ENCODE measurements around the gene NOX3.
"Not testable (repeated sequence)": the region's sequence is repeated elsewhere in the genome, so short reads cannot be mapped to it uniquely, and the experiment has no call there.

Gene NOX3

GRCh38 chr6:155486721-155487294, 31.2 kb upstream of the NOX3 start:
- no peak for ATAC-seq
- H3K36me3 Mint-ChIP-seq = no peaks in the 10 kb centered on the region
- H3K4me1 Mint-ChIP-seq = no peaks in the 10 kb centered on the region
- H3K9me3 Mint-ChIP-seq = no peaks in the 10 kb centered on the region
- H3K27me3 Mint-ChIP-seq = no peaks in the 10 kb centered on the region
- H3K27ac Mint-ChIP-seq = no peak overlapping the region
- no peak overlapping the region for H3K4me3 Mint-ChIP-seq

GRCh38 chr6:155485756-155486155, 30.1 kb upstream of the NOX3 start:
- no peaks in the 10 kb centered on the region for H3K9me3 Mint-ChIP-seq
- no peak overlapping the region for H3K27ac Mint-ChIP-seq
- no peak overlapping the region for H3K4me3 Mint-ChIP-seq
- no peaks in the 10 kb centered on the region for H3K4me1 Mint-ChIP-seq
- ATAC-seq = no peak
- H3K27me3 Mint-ChIP-seq = no peaks in the 10 kb centered on the region
- H3K36me3 Mint-ChIP-seq = no peaks in the 10 kb centered on the region

GRCh38 chr6:155483858-155484257, 28.2 kb upstream of the NOX3 start:
- Mint-ChIP-seq H3K36me3 (no peaks in the 10 kb centered on the region), H3K27me3 (no peaks in the 10 kb centered on the region), H3K9me3 (peaks cover 4% of the 10 kb centered on the region), H3K27ac (no peak overlapping the region), H3K4me1 (no peaks in the 10 kb centered on the region), H3K4me3 (no peak overlapping the region)
- ATAC-seq = no peak

GRCh38 chr6:155481215-155481614, 25.6 kb upstream of the NOX3 start:
- Mint-ChIP-seq H3K27me3 (no peaks in the 10 kb centered on the region), H3K36me3 (no peaks in the 10 kb centered on the region), H3K27ac (no peak overlapping the region), H3K4me1 (no peaks in the 10 kb centered on the region), H3K4me3 (no peak overlapping the region), H3K9me3 (peaks cover 7% of the 10 kb centered on the region)
- no peak for ATAC-seq

- Mint-ChIP-seq H3K36me3 (peaks cover 10% of the 10 kb centered on the region), H3K27me3 (peaks cover 19% of the 10 kb centered on the region), H3K9me3 (peaks cover 12% of the 10 kb centered on the region), H3K4me3 (no peak overlapping the region), H3K4me1 (no peaks in the 10 kb centered on the region), H3K27ac (no peak overlapping the region)
- no peak for ATAC-seq
Measured at GRCh38 chr6:155473741-155474140, 18.1 kb upstream of the NOX3 start.

GRCh38 chr6:155472886-155473285, 17.2 kb upstream of the NOX3 start:
- ATAC-seq = no peak
- H3K4me1 Mint-ChIP-seq = no peaks in the 10 kb centered on the region
- H3K4me3 Mint-ChIP-seq = no peak overlapping the region
- H3K27me3 Mint-ChIP-seq = peaks cover 19% of the 10 kb centered on the region
- H3K36me3 Mint-ChIP-seq = peaks cover 11% of the 10 kb centered on the region
- no peak overlapping the region for H3K27ac Mint-ChIP-seq
- H3K9me3 Mint-ChIP-seq = peaks cover 10% of the 10 kb centered on the region

GRCh38 chr6:155470979-155471616, 15.5 kb upstream of the NOX3 start:
- not testable (repeated sequence) for H3K4me3 Mint-ChIP-seq, H3K4me1 Mint-ChIP-seq, ATAC-seq, H3K27ac Mint-ChIP-seq
- peaks cover 10% of the 10 kb centered on the region for H3K9me3 Mint-ChIP-seq
- peaks cover 19% of the 10 kb centered on the region for H3K27me3 Mint-ChIP-seq
- H3K36me3 Mint-ChIP-seq = peaks cover 11% of the 10 kb centered on the region

GRCh38 chr6:155468543-155468942, 12.9 kb upstream of the NOX3 start:
- H3K36me3 Mint-ChIP-seq = peaks cover 11% of the 10 kb centered on the region
- peaks cover 11% of the 10 kb centered on the region for H3K27me3 Mint-ChIP-seq
- peaks cover 15% of the 10 kb centered on the region for H3K9me3 Mint-ChIP-seq
- ATAC-seq, H3K4me1 Mint-ChIP-seq, H3K27ac Mint-ChIP-seq, H3K4me3 Mint-ChIP-seq: not testable (repeated sequence)

GRCh38 chr6:155466539-155466938, 10.9 kb upstream of the NOX3 start:
- Mint-ChIP-seq H3K4me3 (no peak overlapping the region), H3K27ac (no peak overlapping the region), H3K9me3 (peaks cover 15% of the 10 kb centered on the region), H3K4me1 (no peaks in the 10 kb centered on the region), H3K36me3 (peaks cover 11% of the 10 kb centered on the region), H3K27me3 (peaks cover 11% of the 10 kb centered on the region)
- ATAC-seq = no peak

GRCh38 chr6:155461556-155461955, 5.9 kb upstream of the NOX3 start:
- ATAC-seq = no peak
- Mint-ChIP-seq H3K4me3 (no peak overlapping the region), H3K9me3 (peaks cover 5% of the 10 kb centered on the region), H3K27me3 (peaks cover 22% of the 10 kb centered on the region), H3K4me1 (no peaks in the 10 kb centered on the region), H3K36me3 (no peaks in the 10 kb centered on the region), H3K27ac (no peak overlapping the region)

- no peak for ATAC-seq
- no peaks in the 10 kb centered on the region for H3K9me3 Mint-ChIP-seq
- no peak overlapping the region for H3K4me3 Mint-ChIP-seq
- H3K27me3 Mint-ChIP-seq = peaks cover 38% of the 10 kb centered on the region
- no peaks in the 10 kb centered on the region for H3K4me1 Mint-ChIP-seq
- no peak overlapping the region for H3K27ac Mint-ChIP-seq
- no peaks in the 10 kb centered on the region for H3K36me3 Mint-ChIP-seq
Measured at GRCh38 chr6:155454471-155454870, 1.2 kb downstream of the NOX3 start.

GRCh38 chr6:155454008-155454407, 1.6 kb downstream of the NOX3 start:
- H3K4me3 Mint-ChIP-seq = no peak overlapping the region
- ATAC-seq = no peak
- no peaks in the 10 kb centered on the region for H3K4me1 Mint-ChIP-seq
- H3K27ac Mint-ChIP-seq = no peak overlapping the region
- peaks cover 38% of the 10 kb centered on the region for H3K27me3 Mint-ChIP-seq
- no peaks in the 10 kb centered on the region for H3K9me3 Mint-ChIP-seq
- no peaks in the 10 kb centered on the region for H3K36me3 Mint-ChIP-seq

GRCh38 chr6:155452576-155452975, 3.1 kb downstream of the NOX3 start:
- Mint-ChIP-seq H3K27ac (no peak overlapping the region), H3K36me3 (no peaks in the 10 kb centered on the region), H3K9me3 (no peaks in the 10 kb centered on the region), H3K4me1 (no peaks in the 10 kb centered on the region), H3K27me3 (peaks cover 27% of the 10 kb centered on the region), H3K4me3 (no peak overlapping the region)
- ATAC-seq = no peak

GRCh38 chr6:155451530-155451929, 4.1 kb downstream of the NOX3 start:
- H3K27me3 Mint-ChIP-seq = peaks cover 23% of the 10 kb centered on the region
- H3K4me1 Mint-ChIP-seq, H3K27ac Mint-ChIP-seq, H3K4me3 Mint-ChIP-seq, ATAC-seq, H3K36me3 Mint-ChIP-seq, H3K9me3 Mint-ChIP-seq: not testable (repeated sequence)

- Mint-ChIP-seq H3K27me3 (peaks cover 14% of the 10 kb centered on the region), H3K4me1 (no peaks in the 10 kb centered on the region)
- no peak for ATAC-seq
Measured at GRCh38 chr6:155450240-155450581, 5.4 kb downstream of the NOX3 start.

GRCh38 chr6:155449450-155450239, 6.0 kb downstream of the NOX3 start:
- Mint-ChIP-seq H3K9me3 (no peaks in the 10 kb centered on the region), H3K36me3 (no peaks in the 10 kb centered on the region), H3K4me1 (no peaks in the 10 kb centered on the region), H3K27me3 (peaks cover 14% of the 10 kb centered on the region), H3K4me3 (no peak overlapping the region), H3K27ac (no peak overlapping the region)
- no peak for ATAC-seq

More at GRCh38 chr6:155450240-155450581, 5.4 kb downstream of the NOX3 start:
- Mint-ChIP-seq H3K9me3 (no peaks in the 10 kb centered on the region), H3K27ac (no peak overlapping the region), H3K36me3 (no peaks in the 10 kb centered on the region), H3K4me3 (no peak overlapping the region)

All from stimulated activated memory B cell treated with anti-CD40 and anti-IgM and Interleukin-4, amounts not matched to agents 10 μg/mL and 1 μg/mL and 100 μg/mL, for 72 hours (primary cell).